T-helper 2 cell (primary cell): ENCODE data around the gene RFXAP.

ENCODE experiments used
- DNase-seq, 5 experiments: peaks; one replicate each; pipeline versions ENCODE4 v3.0.0 to v3.0.0-alpha.2; 2012 to 2022

Gene RFXAP

GRCh38 chr13:36870050-36870692 is 51.1 kb downstream of the RFXAP start:
- DNase-seq = no peak

DNA sequence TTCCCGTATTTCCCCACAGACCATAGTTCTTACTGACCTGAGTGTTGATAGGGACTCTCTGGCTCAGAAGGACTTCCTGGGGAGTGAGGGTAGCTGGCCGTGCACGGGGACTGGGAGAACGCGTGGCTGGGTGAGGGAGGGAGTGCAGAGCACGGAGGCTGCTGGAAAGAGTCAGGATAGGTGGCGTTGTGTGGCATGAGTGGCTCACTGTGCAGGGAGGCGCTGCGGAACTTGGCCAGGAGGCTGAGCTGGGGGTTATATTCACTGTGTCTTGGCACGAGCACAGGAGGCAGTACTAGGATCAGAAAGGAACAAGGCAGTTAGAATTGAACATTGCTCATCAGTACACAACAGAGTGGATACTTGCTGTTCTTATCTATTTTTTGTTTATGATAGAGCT is 53.6 kb downstream of the RFXAP start:
- DNase-seq = no peak

GRCh38 chr13:36875431-36875830 is 56.4 kb downstream of the RFXAP start:
- no peak for DNase-seq

- DNase-seq = no peak
Measured at GRCh38 chr13:36875961-36876360, 56.9 kb downstream of the RFXAP start.
